Brain pericyte (primary cell): ENCODE data around the gene PRB2.
"Not testable (repeated sequence)": the region's sequence is repeated elsewhere in the genome, so short reads cannot be mapped to it uniquely, and the experiment has no call there.

Experiments
- DNase-seq: peaks from one replicate; pipeline ENCODE4 v3.0.0-alpha.2; 2012; ENCODE audit warnings: low read depth, low spot score

PRB2 gene

DNA sequence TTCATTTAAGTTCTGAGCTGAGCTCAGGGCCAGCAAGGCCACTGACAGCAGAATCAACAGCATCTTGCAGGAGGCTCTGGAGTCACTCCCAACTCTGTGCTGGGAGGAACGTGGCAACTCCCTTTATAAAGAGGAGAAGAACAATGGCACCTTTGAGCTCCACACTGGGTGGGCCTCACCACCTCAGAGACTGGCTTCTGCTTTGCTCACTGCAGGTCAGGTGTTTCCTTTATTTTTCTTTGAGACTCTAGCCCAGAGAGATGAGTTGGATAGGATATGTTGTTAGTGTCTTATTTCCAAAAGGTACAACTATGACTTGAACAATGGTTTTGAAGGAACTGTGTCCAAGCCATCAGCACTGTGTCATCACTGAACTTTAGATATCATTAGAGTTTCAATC is at the start of gene PRB2:
TSS of gene PRB2 (minus strand) at position 101 of the 400 bp plus-strand sequence. CDS start at position 63, 38 bp downstream.
- DNase-seq: not testable (repeated sequence)

DNA sequence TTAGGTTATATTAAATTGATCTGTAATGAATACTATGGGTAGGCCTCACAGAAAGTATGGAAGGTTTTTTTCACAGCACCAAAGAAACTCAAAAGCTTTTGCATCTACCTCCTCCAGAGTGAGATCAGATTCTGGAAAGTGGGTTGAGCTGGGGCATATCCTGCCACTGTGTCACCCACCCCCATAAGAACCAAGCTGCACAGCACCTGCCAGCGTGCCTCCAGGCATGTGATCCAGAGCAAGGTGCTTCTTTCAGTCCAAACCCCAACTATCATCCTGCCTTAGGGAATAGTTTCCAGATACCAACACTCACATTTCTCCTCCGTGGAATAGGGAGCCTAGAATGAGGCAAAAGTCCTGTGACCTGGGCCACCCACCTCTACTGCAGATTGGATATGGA is 42.6 kb upstream of the PRB2 start:
- no peak for DNase-seq

GRCh38 chr12:11433664-11434063 is 38.3 kb upstream of the PRB2 start:
- DNase-seq: no peak

DNA sequence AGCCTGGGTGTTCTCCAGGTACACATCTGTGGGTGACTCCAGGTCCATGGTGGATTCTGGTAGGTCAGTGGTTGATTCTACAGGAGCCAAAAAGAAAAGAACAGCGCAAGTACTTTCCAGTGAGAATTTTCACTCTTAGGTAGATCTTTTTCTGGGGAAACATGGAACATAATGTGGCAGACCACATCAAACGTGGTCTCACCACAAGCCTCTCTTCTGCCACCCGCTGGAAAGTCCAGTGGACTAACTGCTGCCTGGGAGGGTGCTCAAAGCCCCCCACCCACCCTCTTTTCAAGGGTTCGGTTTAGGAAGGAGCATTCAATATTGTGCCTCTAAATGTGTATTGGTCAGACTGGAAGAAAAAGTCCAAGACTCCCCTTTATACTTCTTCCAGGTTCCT is 36.1 kb upstream of the PRB2 start:
- no peak for DNase-seq

- no peak for DNase-seq
Observed at GRCh38 chr12:11427341-11427740, 32.0 kb upstream of the PRB2 start.

GRCh38 chr12:11412731-11413130 is 17.4 kb upstream of the PRB2 start:
- DNase-seq: no peak

DNA sequence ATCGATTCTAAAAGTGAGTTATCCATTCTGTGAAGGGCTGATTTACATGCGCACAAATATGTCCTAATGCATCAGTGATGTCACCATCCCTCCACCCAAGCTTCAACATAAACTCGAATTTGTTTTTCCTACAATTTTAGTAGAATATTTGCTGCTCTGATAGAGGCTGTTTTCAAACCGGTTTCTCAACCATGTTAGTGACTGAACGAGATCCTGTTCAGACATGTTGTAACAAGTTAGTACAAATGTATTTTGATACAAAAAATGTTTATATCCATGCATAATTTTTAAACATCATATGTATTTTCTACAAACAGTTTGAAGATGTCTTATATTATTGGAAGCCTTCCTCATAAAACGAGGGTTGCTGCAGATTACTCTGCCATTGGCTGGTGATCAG is 12.7 kb upstream of the PRB2 start:
- DNase-seq: no peak

DNA sequence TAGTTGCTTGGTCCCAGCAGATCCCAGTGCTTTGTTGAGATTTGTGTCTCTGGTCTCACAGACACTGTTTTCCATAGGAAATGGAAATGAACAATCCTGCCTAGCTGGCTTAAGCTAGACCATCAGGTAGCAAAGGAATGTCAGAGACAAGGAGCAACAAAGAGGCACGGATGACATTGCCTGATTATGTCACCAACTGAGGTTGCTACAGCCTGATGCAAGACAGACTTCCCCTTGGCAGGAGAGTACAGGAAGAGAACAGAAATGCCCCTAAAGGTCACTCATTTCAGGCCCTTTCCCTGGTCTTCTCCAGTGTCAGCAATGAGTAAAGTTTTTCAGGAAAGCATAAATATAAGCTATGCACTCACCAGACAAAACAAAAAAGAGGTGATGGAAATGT is 2.0 kb upstream of the PRB2 start:
- no peak for DNase-seq

DNA sequence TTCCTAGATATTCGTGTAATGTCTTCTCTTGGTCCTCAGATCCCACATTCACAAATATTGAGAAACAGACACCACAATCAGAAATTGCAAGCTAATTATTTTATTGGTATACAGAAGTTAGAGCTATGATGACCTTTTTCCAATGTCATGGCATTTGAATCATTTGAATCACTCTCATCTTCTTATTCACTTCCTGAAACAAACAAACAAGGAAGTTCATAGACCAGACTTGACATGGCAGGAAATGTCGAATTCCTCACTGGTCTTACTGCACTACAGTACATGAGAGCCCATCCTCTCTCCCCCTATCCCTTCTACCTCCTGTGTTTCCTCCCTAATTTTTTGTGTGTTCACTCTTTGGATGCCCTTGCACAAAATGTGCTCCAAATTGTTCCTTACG is 3.9 kb downstream of the PRB2 start:
- DNase-seq: not testable (repeated sequence)

DNA sequence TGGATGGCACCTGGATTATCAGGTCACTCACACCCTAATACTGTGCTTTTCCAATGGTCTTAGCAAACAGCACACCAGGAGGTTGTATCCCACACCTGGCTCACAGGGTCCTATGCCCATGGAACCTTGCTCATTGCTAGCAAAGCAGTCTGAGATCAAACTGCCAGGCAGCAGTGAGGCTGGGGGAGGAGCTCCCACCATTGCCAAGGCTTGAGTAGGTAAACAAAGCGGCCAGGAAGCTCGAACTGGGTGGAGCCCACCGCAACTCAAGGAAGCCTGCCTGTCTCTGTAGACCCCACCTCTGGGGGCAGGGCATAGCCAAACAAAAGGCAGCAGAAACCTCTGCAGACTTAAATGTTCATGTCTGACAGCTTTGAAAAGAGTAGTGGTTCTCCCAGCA is 17.9 kb downstream of the PRB2 start:
- not testable (repeated sequence) for DNase-seq

- DNase-seq: no peak
Observed at GRCh38 chr12:11361151-11361550, 34.2 kb downstream of the PRB2 start.

DNA sequence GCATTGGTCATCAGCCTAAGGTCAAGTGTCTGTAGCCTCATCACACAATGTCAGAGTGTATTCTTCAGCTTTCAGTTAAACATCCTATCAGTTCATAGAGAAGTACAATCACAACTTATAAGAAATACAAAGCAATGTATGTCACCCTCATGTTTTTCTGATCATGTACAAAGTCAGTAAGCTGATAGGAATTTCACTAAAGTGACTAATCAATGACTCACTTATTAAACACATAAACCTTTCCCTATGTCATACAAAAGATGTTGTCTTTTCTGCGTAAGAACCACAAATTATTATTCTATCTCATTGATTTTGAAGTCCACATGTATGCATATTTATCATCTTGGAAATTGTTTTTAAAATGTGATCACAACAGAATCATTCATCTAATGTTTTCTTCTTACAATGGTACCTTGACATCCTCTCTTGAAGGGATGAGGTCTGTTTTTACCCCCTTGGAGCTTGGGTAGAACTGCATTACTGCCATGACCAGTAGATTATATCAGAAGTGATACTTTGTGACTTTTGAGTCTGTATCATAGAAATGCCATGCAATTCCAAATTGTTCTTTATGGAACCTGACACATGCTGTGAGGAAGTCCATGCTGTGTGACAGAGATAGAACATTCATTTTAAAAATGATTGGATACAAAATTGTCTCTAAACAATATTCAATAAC is 35.0 kb downstream of the PRB2 start:
- DNase-seq: not testable (repeated sequence)

DNA sequence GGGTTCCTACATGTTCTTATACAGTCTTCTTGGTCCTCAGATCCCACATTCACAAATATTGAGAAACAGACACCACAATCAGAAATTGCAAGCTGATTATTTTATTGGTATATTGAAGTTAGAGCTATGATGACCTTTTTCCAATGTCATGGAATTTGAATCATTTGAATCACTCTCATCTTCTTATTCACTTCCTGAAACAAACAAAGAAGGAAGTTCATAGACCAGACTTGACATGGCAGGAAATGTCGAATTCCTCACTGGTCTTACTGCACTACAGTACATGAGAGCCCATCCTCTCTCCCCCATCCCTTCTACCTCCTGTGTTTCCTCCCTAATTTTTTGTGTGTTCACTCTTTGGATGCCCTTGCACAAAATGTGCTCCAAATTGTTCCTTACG is 43.6 kb downstream of the PRB2 start:
- DNase-seq: not testable (repeated sequence)

GRCh38 chr12:11348439-11348838 is 46.9 kb downstream of the PRB2 start:
- DNase-seq: no peak

DNA sequence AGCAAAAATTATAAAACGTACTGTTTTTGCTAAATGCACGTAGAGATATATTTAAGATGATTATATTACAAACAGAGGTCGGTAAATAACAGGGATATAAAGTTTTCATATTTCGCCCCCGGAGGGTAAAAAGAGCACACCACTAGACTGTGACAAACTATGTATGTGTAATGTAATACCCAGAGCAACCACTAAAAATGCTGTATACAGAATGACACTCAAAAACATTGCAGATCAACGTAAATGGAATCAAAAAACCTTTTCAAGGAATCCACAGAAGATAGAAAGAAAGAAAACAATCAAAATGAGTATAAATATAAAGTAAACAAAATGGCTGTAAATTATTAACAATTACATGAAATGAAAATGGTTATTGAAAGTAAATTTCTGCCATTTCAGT is 47.6 kb downstream of the PRB2 start:
- DNase-seq: no peak

- no peak for DNase-seq
Observed at GRCh38 chr12:11344500-11344899, 50.9 kb downstream of the PRB2 start.
